TTC549 (cell line): ENCODE measurements around the gene NDUFB5.
"Not testable (repeated sequence)": the region's sequence is repeated elsewhere in the genome, so short reads cannot be mapped to it uniquely, and the experiment has no call there.

Experiments
- FAIRE-seq: peaks from 2 replicates; lab custom pipeline; 2012; peaks lifted over from hg19 to GRCh38; lab: Jason Lieb, UNC

NDUFB5 gene

GRCh38 chr3:179630753-179631451 lies 26.3 kb downstream of the NDUFB5 start:
- FAIRE-seq = no peak

GRCh38 chr3:179640469-179640868 lies 35.9 kb downstream of the NDUFB5 start:
- FAIRE-seq = no peak

GRCh38 chr3:179642871-179643270 lies 38.3 kb downstream of the NDUFB5 start:
- FAIRE-seq = no peak

- FAIRE-seq = not testable (repeated sequence)
Measured at GRCh38 chr3:179643837-179644236, 39.2 kb downstream of the NDUFB5 start.

GRCh38 chr3:179646177-179646576 lies 41.6 kb downstream of the NDUFB5 start:
- no peak for FAIRE-seq

- no peak for FAIRE-seq
Measured at GRCh38 chr3:179651687-179652446, 47.3 kb downstream of the NDUFB5 start.

GRCh38 chr3:179652447-179653095 lies 48.0 kb downstream of the NDUFB5 start, which contains the start of gene USP13:
Gene USP13 (plus strand): TSS chr3:179653040. CDS start chr3:179653226, 186 bp downstream.
- no peak for FAIRE-seq

GRCh38 chr3:179653096-179653797 lies 48.7 kb downstream of the NDUFB5 start:
- FAIRE-seq = no peak

- FAIRE-seq = no peak
Measured at GRCh38 chr3:179655236-179655635, 50.6 kb downstream of the NDUFB5 start.

GRCh38 chr3:179658606-179659005 lies 54.0 kb downstream of the NDUFB5 start:
- no peak for FAIRE-seq

- FAIRE-seq = no peak
Measured at GRCh38 chr3:179660872-179661271, 56.3 kb downstream of the NDUFB5 start.

GRCh38 chr3:179661777-179662176 lies 57.2 kb downstream of the NDUFB5 start:
- FAIRE-seq = no peak

- no peak for FAIRE-seq
Measured at GRCh38 chr3:179663093-179663492, 58.5 kb downstream of the NDUFB5 start.

GRCh38 chr3:179666030-179666429 lies 61.4 kb downstream of the NDUFB5 start:
- no peak for FAIRE-seq

- no peak for FAIRE-seq
Measured at GRCh38 chr3:179666436-179667035, 61.9 kb downstream of the NDUFB5 start.

- FAIRE-seq = no peak
Measured at GRCh38 chr3:179668429-179668828, 63.8 kb downstream of the NDUFB5 start.

GRCh38 chr3:179670311-179670710 lies 65.7 kb downstream of the NDUFB5 start:
- no peak for FAIRE-seq

- no peak for FAIRE-seq
Measured at GRCh38 chr3:179671309-179671708, 66.7 kb downstream of the NDUFB5 start.

GRCh38 chr3:179671747-179672242 lies 67.2 kb downstream of the NDUFB5 start:
- no peak for FAIRE-seq

GRCh38 chr3:179672918-179673317 lies 68.3 kb downstream of the NDUFB5 start:
- FAIRE-seq = no peak

- no peak for FAIRE-seq
Measured at GRCh38 chr3:179673523-179673922, 68.9 kb downstream of the NDUFB5 start.

- no peak for FAIRE-seq
Measured at GRCh38 chr3:179676081-179676480, 71.5 kb downstream of the NDUFB5 start.
